ENCODE results near the gene CBX4. TPM values are rescaled to one million over a fixed set of nuclear protein-coding genes. Genes with fewer than 3 reads are reported as not detected.

Gene CBX4
- total RNA-seq, 1 donor from 2014 or later = 2.7 TPM

DNA sequence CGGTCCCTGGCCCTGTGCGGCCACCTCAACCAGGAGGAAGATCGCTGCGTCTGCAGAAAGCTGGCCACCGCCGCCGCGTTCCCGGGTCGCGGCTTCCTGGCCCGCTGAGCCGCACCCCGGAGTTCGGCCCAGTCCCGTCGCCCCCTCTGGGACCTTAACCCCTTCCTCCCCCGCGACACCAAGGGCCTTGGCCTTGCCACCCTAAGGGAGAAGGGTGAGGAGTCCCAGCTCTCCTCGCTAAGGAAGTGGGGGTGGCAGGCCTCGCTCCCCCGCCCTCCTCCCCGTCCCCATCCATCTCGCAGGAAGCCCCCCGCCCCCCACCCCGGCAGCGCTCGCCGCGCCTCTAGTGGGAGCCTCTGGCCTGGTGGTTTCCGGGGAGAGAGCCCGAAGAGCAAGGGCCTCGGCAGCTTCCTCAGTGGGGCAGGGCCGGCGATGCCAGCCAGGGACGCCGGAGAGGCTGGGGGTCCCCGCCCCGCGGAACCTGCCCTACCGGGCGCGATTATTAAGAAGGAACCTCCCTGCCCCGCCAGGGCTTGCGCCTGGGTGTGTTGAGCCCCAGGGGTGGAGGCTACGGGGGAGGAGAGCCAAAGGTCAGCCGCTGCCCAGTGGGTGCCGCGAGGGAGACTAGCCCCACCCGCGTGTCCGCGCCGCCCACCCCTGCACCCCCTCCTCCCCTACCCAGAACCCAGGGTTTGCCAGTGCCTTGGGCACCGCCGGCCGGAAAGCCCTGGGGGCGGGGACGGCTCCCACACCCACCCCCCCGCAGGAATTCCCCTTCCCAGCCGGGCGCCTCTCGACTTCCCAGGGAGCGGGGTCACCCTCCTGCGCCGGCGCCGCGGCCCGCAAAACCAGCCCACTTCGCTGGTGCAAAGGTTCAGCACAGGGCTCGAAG lies 6.8 kb downstream of the CBX4 start:
- peak overlapping the region; percentile 71 for H3K4me3 Mint-ChIP-seq
- H3F3A ChIP-seq (ENCODE audit: low read depth) = peaks cover 35% of the 10 kb centered on the region
- H2AFZ ChIP-seq (replicated peaks) = no peak overlapping the region
- no peaks in the 10 kb centered on the region for H3K9me3 Mint-ChIP-seq
- no peaks in the 10 kb centered on the region for H3K79me2 ChIP-seq (ENCODE audit: low read depth)
- DNase-seq (ENCODE audit: low spot score) = peak; percentile 80
- peaks cover 45% of the 10 kb centered on the region for H3K4me1 ChIP-seq
- TF ChIP-seq EZH2phosphoT487 (IDR thresholded peaks at IDR 0.05) (no peak), EZH2 (IDR thresholded peaks at IDR 0.05) (peak; percentile 71)
- no peaks in the 10 kb centered on the region for H3K9me3 ChIP-seq (ENCODE audit: low read depth)
- peak overlapping the region; percentile 42 for H3K4me3 ChIP-seq
- peaks cover 7% of the 10 kb centered on the region for H3K36me3 Mint-ChIP-seq
- no peak overlapping the region for H3K27ac ChIP-seq
- no peaks in the 10 kb centered on the region for H3K36me3 ChIP-seq
- no peak overlapping the region for H3K27ac Mint-ChIP-seq
- H3K4me1 Mint-ChIP-seq = peaks cover 53% of the 10 kb centered on the region
- H3K27me3 ChIP-seq = peaks cover 100% of the 10 kb centered on the region
- peaks cover 36% of the 10 kb centered on the region for H3K27me3 Mint-ChIP-seq (ENCODE audit: insufficient read depth, low read depth)
- H3K9ac ChIP-seq = no peak overlapping the region
- H3K4me2 ChIP-seq = peak overlapping the region; percentile 75
- peaks cover 57% of the 10 kb centered on the region for H4K20me1 ChIP-seq (ENCODE audit: low read depth)

DNA sequence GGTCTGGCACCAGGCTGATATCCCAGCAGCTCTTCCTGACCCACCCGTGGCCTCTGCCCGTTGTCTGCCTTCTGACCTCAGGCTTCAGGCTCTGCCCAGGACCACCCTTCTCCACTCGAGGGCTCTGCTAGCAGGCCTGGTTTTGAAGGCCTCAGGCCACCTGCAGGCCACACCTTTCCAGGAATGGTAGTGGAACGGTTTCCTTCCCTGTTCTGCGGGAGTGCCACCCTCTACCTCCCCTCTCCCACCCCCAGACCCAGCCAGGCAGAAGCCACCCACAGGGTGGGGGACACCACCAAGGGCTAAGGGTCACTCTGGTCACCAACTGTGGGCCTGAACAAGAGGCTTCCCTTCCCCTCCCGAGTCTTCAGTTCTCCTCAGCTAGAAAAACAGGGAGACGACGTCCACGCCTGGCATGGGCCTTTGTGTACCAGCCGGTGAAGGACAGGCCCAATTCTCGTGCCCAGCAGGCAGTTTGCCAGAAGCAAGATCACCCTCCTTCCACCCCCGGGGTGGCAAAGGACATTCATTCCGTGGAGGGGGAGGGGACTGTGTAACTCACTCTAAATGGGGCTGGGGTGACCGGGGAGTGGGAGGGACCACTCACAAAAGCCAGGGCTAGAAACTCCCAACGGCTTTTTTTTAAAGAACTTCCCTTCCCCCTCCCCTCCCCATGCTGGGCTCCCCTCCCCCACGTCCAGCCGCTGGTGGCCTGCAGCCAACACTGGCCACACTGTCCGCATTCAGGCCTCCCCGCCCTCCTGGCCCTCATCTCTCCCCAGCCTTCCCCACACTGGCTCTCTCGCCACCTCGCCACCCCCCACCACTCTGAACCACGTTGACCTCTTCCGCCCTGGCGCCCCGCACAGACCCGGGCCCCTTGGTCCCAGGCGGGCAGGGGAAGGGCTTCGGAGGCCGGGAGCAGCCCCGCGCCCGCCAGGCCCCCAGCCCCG lies 7.7 kb downstream of the CBX4 start:
- Histone ChIP-seq H3K79me2 (ENCODE audit: low read depth) (no peaks in the 10 kb centered on the region), H2AFZ (replicated peaks) (no peak overlapping the region), H3K9ac (no peak overlapping the region), H3K27ac (no peak overlapping the region), H3K9me3 (ENCODE audit: low read depth) (no peaks in the 10 kb centered on the region), H3K4me1 (peaks cover 36% of the 10 kb centered on the region), H3K4me3 (peak overlapping the region; percentile 42), H3K36me3 (no peaks in the 10 kb centered on the region), H3F3A (ENCODE audit: low read depth) (peaks cover 26% of the 10 kb centered on the region), H3K27me3 (peaks cover 100% of the 10 kb centered on the region), H4K20me1 (ENCODE audit: low read depth) (peaks cover 48% of the 10 kb centered on the region), H3K4me2 (peak overlapping the region; percentile 75)
- Mint-ChIP-seq H3K36me3 (peaks cover 7% of the 10 kb centered on the region), H3K27ac (no peak overlapping the region), H3K9me3 (no peaks in the 10 kb centered on the region), H3K27me3 (ENCODE audit: insufficient read depth, low read depth) (peaks cover 35% of the 10 kb centered on the region), H3K4me1 (peaks cover 55% of the 10 kb centered on the region), H3K4me3 (peak overlapping the region; percentile 78)
- peak; percentile 69 for DNase-seq (ENCODE audit: low spot score)
- TF ChIP-seq, protein P1, sequence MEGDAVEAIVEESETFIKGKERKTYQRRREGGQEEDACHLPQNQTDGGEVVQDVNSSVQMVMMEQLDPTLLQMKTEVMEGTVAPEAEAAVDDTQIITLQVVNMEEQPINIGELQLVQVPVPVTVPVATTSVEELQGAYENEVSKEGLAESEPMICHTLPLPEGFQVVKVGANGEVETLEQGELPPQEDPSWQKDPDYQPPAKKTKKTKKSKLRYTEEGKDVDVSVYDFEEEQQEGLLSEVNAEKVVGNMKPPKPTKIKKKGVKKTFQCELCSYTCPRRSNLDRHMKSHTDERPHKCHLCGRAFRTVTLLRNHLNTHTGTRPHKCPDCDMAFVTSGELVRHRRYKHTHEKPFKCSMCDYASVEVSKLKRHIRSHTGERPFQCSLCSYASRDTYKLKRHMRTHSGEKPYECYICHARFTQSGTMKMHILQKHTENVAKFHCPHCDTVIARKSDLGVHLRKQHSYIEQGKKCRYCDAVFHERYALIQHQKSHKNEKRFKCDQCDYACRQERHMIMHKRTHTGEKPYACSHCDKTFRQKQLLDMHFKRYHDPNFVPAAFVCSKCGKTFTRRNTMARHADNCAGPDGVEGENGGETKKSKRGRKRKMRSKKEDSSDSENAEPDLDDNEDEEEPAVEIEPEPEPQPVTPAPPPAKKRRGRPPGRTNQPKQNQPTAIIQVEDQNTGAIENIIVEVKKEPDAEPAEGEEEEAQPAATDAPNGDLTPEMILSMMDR (IDR thresholded peaks at IDR 0.05) = no peak
- TF ChIP-seq EZH2 (IDR thresholded peaks at IDR 0.05) (no peak), EZH2phosphoT487 (IDR thresholded peaks at IDR 0.05) (no peak)

- no peak overlapping the region for H3K27ac ChIP-seq
- TF ChIP-seq EZH2 (IDR thresholded peaks at IDR 0.05) (no peak), EZH2phosphoT487 (IDR thresholded peaks at IDR 0.05) (no peak)
- TF ChIP-seq, protein P1 (IDR thresholded peaks at IDR 0.05) = no peak
- no peak overlapping the region for H3K27ac Mint-ChIP-seq
- peaks cover 100% of the 10 kb centered on the region for H3K27me3 ChIP-seq
- H3K9me3 ChIP-seq (ENCODE audit: low read depth) = no peaks in the 10 kb centered on the region
- no peak overlapping the region for H3K4me2 ChIP-seq
- no peak overlapping the region for H3K4me3 ChIP-seq
- no peaks in the 10 kb centered on the region for H3K79me2 ChIP-seq (ENCODE audit: low read depth)
- peaks cover 18% of the 10 kb centered on the region for H3F3A ChIP-seq (ENCODE audit: low read depth)
- peaks cover 7% of the 10 kb centered on the region for H3K36me3 Mint-ChIP-seq
- peaks cover 32% of the 10 kb centered on the region for H3K27me3 Mint-ChIP-seq (ENCODE audit: insufficient read depth, low read depth)
- no peak overlapping the region for H3K9ac ChIP-seq
- no peak overlapping the region for H3K4me3 Mint-ChIP-seq
- no peak for DNase-seq (ENCODE audit: low spot score)
- H3K36me3 ChIP-seq = no peaks in the 10 kb centered on the region
- peaks cover 40% of the 10 kb centered on the region for H4K20me1 ChIP-seq (ENCODE audit: low read depth)
- peaks cover 51% of the 10 kb centered on the region for H3K4me1 Mint-ChIP-seq
- peaks cover 30% of the 10 kb centered on the region for H3K4me1 ChIP-seq
- no peaks in the 10 kb centered on the region for H3K9me3 Mint-ChIP-seq
- H2AFZ ChIP-seq (replicated peaks) = no peak overlapping the region
Measured at GRCh38 chr17:79830763-79831264, 8.4 kb downstream of the CBX4 start.
